Central memory CD4-positive, alpha-beta T cell (primary cell): ENCODE results near the gene SHCBP1L.

Experiments
- DNase-seq: peaks from one replicate; pipeline ENCODE4 v3.0.0; 2022
- total RNA-seq, 3 experiments: gene quantifications; one replicate each; lab custom pipeline; 2026; lab: John Stamatoyannopoulos, UW

SHCBP1L gene
- total RNA-seq = 0 reads per million in 3 experiments

DNA sequence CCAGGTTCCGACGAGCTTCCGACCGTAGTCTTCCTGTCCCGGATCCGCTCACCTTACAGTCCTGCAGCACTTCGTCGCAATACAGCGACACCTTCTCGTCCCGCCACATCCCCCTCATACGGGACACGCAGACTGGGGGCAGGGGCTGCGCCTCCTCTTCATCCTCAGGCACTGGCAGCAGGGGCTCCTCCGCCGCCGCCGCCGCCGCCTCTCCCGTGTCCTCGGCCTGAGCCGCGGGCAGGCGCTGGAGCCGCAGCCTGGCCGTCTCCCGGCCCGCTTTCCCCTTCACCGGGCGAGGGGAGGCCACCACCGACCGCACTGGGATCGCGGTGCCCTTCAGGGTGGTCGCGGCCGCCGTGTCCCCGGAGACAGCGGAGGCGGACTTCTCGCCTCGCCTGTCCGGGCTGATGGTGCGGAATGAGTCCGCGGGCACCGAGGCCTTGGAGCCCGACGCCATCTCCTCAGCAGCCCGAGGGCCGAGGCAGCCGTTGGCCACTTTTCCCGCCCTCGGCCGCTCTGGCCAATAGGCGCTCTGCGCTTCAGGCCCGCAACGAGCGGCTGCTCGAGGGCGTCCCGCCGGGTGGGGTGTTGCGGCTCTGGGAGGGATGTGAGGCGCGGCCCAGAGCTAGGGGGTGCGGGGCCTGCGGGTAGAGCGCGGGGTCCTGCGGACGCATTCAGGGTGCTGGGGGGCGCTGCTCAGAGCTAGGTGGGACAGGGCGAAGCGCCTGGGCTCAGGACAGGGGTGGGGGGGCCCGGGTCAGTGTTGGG is at the start of gene SHCBP1L:
TSS of gene SHCBP1L (minus strand) at position 490 of the 768 bp plus-strand sequence. CDS start at position 457, 33 bp downstream.
- no peak for DNase-seq

DNA sequence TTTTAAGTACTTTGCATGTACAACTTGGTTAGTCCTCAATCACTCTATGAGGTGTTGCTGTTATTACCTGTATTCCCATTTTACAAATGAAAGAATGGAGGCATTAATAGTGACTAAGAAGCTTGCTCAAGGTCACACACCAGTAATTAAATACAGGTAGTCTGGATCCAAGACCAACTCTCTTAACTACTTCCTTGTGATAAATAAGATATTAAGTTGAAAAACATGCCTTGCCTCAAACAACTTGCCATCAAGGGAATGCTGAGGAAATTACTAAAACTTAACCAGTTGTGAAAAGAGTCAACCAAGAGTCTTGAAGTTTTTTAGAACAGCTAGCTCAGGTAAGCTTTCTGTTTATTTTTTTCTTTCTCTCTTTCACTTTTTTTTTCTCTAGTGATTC is 49.3 kb upstream of the SHCBP1L start:
- DNase-seq = no peak

DNA sequence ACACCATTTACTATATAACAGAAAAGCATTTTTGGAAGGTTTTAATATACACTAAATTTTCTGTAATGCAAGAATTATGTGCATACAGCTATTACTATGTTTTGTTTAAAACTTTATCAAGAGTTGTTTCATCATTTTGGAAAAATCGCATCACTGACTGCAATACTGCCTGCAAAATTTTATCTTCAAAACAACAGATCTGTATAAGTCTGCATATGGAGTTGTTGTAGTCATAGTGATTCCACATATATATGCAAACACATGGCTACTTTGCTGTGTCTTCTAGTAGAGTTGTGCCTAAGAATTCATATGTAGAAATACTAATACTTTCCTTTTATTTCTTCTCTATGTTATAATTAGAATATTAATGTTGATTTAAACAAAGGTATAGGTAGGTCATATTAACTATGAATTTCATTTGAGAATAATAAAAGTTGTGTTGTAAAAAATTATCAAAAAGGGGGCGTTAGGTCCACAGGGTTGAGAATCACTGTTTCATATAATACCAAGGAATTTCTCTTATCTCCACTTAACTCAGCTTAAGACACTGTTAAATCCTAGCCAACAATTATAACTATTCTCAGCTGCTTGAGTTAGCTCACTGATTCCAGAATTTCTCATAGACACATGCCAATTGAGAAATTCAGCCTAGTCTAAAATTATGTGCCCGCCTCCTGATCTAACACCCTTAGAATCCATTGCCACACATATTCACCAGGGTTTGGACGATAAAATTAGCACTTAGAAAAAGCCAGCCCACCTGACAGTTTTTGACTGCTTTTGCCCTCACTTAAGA is 47.4 kb upstream of the SHCBP1L start:
- no peak for DNase-seq

DNA sequence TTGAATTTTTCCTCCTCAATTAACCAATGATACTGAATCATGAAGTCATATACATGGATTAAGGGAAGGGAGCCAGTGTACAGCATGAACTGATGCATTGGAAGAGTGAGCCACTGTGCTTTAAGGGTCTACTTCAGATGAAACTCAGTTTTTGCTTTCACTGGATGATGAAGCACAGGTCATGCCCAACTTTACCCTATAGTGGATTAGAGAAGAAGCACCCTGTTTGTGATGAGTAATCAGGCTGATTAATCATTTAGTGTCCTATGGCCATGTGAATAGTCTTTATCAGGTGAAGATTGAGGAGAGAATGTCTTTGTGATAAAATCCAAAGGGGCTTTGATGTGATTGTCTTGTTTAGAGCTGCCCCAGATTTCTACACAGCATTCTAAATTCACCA is 45.5 kb upstream of the SHCBP1L start:
- DNase-seq = no peak

DNA sequence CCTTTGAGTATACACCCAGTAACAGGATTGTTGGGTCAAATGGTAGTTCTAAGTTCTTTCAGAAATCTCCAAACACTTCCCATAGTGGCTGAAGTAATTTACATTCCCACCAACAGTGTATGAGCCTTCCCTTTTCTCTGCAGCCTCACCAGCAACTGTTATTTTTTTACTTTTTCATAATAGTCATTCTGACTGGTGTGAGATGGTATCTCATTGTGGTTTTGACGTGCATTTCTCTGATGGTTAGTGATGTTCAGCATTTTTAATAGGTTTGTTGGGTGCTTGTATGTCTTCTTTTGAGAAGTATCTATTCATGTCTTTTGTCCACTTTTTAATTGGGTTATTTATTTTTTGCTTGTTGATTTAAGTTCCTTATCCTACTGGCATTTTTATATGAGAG is 43.9 kb upstream of the SHCBP1L start:
- DNase-seq = no peak

DNA sequence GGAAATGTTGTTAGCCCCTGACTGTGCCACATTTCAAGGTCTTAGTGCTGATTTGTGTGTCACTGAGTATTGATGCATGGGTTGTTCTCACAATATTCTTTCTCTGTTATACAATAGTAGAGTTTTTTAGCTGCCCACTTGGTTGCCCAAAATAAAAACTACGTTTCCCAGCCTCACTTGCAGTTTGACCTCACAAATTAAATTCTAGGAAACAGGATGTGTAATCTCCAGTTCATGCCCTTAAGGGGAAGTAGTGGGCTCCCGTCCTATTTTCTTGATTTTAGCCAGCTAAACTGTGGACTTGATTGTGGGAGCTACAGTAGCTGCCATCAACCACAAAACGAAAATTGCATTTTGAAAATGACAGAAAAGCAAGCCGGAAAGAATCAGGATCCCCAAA is 42.9 kb upstream of the SHCBP1L start:
- no peak for DNase-seq

DNA sequence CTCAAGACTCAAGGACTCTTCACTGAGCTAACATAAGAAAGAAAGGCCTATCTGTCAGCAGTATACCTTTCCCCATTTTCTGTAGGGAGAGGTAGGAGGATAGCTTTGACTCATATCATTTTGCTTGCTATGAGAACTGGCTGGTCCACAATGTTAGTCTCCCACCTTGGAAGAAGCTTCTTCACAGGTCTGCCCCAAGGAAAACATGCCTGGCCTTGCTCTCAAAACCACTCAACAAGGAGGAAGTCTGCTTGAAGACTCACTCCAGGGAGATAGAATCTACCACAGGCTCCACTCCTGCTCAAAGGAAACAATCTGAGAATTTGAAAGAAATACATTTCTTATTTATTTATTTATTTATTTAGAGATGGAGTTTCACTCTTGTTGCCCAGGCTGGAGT is 40.8 kb upstream of the SHCBP1L start:
- no peak for DNase-seq

DNA sequence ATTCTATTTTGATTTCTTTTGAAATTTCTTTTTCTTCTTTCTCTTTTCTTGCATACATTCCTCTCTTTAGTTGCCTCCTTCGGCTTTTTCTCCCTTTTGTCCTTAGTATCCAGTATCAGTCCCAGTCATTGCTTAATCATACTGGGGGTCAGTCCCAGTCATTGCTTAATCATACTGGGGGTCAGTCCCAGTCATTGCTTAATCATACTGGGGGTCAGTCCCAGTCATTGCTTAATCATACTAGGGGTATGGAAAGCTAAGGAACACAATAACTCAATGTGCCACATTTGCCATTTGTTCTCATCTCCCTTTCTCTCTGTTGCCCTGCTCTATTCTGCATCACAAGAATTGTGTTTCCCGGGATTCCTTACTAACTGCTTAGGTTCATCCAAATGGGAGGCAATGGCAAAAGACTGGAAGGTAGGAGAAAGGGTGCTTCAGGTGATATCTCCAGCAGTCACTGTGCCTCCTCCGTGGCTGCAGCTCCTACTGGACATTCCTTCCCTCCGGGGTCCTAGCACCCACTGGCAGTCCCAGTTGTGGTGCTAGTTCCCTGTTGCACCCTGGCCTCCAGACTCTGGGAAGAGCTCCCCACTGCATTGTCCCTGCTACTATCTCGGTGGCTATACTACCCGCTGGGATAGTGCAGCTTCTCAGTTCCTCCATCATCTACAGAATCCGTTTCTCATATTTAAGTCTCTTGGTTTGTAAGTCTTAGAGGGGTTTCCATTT is 37.6 kb upstream of the SHCBP1L start:
- DNase-seq = no peak

DNA sequence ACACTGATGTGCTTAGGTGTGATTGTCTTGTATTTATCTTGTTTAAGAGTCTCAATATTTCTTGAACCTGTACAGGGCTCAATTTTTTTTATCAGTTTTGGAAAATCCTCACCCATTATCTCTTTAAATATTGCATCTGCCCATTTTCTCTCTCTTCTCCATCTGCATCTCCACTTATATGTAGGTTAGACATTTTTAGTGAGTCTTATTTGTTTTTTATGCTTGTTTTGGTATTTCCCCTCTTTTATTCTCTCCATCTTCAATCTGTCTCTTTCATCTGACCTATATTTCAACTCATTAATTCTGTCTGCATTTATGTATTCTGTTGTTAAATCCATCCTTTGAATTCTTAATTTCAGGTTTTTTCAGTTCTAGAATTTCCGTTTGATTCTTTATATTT is 32.9 kb upstream of the SHCBP1L start:
- no peak for DNase-seq

DNA sequence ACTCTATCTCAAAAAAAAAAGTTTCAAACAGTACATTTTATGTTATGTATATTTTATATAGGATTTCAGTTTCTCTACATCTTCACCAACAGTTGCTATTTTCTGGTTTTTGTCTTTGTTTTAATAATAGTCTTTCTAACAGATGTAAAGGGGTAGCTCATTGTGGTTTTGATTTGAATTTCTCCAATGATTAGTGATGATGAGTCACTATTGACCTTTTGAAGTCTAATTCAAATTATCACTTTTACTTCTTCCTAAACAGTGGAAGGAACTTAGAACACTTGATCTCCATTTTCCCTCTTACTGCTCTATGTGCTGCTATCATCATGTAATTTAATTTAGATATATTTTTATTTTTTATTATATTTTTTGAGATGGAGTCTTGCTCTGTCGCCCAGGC is 31.7 kb upstream of the SHCBP1L start:
- DNase-seq = no peak

DNA sequence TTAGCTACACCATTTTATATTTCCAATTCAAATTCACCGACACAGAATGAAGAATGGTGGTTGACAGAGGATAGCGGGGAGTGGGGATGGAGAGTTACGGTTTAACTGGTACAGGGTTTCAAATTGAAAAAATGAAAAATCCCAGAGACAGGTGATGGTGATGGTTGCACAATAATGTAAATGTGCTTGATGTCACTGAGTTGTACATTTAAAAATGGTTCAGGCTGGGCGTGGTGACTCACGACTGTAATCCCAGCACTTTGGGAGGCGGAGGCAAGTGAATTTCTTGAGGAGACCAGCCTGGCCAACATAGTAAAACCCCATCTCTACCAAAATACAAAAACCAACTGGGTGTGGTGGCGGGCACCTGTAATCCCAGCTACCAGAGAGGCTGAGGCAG is 31.2 kb upstream of the SHCBP1L start:
- DNase-seq = no peak

DNA sequence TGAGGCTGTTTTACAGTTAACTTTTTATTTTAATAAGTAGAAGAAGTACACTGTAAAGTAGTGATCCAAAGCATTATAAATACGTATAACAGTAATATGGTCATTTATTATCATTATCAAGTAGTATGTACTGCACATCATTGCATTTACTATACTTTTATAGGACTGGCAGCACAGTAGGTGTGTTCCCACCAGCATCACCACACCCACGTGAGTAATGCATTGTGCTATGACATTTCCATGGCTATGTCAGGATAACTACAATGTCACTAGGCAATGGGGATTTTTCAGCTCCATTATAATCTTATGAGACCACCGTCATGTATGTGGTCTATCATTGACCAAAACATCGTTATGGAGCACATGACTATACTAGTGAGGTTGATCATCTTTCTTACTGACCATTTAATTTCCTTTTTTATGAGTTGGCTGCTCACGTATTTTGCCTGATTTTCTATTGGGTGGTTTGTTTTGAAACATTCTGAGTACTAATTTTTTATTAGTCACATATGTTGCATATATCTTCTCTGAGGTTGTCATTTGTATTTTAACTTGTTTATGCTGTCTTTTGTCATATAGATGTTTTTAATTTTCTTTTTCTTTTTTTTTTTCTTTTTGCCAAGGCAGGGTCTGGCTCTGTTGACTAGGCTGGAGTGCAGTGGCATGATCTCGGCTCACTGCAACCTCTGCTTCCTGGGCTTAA is 25.3 kb upstream of the SHCBP1L start:
- DNase-seq = no peak

DNA sequence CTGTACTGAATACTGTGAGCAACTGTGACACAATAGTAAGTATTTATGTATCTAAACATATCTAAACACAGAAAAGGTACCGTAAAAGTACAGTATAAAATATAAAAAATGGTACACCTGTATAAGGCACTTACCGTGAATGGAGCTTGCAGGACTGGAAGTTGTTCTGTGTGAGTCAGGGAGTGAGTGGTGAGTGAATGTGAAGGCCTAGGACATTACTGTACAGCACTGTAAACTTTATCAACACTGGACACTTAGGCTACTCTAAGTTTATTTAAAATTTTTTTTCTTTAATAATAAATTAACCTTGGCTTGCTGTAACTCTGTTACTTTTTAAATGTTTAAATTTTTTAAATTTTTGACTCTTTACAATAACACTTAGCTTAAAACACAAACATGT is 24.5 kb upstream of the SHCBP1L start:
- no peak for DNase-seq

DNA sequence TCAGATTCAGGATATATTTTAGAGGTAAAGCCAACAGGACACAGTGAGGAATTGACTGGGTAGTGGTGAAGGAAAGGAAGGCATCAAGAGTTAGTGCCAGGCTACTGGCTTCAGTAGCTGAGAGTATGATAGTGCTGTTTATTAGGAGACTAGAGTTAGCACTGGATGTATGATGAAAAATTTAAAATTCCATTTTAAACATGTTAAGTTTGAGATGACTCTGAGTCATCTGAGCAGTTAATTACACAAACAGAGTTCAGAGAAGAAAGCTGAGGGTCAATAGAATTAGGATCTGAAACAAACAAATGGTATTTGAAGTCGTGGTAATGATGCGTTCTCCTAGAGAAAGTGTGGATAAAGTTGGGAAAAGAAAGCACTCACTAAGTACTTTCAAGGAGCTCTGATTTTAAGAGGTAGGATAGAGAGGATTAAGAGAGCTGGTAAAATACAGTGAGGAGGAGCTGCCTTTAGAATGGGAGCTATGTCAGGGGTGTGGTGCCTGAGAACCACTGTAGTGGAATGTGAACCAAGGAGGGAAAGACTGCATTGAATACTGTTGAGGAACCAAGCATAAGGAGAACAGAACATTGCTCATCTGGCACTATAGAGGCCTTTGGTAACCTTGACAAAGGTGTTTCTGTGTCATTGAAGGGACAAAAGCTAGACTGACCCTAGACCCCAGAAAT is 21.7 kb upstream of the SHCBP1L start:
- no peak for DNase-seq

DNA sequence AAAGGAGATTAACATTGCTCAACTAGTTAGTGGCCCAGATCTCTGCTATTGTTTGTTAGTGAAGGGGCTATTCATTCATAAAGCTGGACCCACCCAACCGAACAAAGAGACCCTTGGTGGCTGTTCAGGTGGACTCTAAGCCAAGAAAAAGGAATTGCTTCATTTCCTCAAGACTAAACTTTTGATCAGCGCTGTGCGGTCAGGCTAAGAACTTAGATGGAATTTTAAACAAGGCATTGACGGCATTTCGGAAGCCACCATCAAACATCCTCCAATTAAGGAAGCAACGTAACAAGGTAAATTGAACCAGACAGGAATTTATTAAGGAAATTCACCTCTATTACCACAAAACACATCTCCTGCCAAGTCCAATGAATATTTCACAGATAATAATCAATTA is 19.9 kb upstream of the SHCBP1L start:
- DNase-seq = no peak

DNA sequence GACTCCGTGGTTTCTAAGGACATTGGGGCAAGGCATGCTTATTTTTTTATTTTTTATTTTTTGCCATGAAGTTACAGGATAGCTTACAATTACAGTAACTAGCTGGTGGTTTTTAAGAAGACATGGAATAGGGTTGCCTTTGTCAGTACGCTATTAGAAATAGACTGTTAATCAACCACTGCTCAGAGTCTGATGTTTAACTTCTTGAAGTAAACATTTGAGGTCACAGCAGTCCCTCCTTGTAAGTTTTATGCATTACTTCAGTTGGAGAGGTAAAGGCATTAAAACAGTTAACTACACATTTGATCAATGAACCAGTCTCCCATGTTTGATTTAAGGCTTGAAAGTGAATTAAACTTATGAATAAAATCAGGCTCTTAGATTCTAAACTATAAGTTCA is 19.3 kb upstream of the SHCBP1L start:
- no peak for DNase-seq

DNA sequence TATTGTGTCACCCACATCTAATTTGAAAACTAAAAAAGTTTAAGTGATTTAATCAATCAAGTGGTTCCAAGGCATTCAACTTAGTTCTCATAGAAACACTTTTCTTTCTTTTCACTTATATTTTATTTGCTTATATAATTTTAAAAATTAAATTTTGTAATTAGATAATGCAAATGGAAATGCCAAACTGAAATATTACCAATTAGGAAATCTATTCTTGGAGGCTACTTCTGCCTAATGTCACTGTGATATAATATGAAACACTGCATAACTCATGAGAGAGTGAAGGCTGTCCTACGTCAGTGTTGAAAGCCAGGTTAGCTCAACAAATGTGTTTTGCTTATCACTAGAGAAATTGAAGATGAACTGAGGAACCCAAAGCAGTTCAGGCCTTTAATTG is 18.3 kb upstream of the SHCBP1L start:
- no peak for DNase-seq

DNA sequence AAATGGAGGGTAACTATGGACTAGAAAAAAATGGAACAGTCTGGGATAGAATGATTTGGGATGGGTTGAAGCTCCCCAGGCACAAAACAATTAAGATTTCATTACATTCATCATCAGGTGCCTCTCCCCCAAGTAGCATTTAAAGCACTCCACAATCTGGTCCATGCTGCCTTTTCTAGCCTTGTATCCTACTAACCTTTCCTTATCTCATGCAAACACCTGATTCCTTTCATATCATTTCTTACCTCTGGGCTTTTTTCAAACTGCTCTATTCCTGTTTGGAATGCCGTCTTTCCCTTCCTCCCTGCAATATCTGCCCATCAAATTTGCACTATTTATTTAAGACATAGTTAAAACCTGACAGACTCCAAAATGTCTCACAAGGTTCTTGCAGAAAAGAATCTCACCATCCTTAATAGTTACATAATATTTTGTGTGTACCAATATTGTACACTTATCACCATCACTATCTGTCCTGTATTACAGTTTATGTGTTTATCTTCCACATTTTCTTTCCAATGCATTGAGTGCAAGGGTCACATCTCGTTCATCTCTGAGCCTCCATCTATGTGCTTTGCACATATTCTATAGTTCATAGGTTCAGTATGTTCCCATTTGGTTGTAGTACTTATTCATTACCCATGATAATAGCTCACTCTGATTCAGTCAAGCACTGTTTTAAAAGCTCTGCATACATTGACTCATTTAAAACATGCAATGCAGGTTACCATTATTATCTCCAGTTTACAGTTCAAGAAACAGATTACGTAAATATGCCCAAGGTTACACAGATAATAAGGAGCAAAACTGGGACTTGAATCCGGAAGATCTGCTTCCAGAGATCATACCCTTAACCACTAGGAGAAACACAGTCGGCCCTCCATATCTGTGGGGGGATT is 16.1 kb upstream of the SHCBP1L start:
- no peak for DNase-seq

DNA sequence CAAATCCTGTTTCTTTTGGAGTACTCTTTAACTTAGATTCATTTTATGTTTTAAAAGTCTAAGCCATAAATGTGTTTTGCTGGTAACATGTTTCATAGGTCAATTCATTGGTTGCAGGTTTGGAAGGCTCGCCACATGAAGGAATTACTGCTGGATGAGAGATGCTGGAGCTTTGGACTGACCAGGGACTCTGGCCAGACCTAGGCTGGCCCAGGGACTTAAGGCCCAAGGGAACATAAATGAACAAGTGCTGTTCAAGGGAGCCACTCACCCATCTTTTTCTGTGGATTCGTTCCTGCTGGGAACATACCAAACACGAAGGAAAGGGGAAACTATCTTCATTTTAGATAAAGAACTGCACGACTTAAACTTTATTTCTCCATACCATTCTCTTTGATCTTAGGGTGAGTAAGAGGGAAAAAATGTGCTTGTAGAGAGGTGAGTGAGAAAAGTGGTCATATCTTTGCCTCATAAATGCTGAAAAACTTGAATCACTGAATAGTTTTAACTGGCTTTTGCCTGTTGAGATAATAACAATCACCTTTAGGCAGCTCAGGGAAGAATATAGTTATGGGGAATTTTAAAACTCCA is 15.3 kb upstream of the SHCBP1L start:
- DNase-seq = no peak

DNA sequence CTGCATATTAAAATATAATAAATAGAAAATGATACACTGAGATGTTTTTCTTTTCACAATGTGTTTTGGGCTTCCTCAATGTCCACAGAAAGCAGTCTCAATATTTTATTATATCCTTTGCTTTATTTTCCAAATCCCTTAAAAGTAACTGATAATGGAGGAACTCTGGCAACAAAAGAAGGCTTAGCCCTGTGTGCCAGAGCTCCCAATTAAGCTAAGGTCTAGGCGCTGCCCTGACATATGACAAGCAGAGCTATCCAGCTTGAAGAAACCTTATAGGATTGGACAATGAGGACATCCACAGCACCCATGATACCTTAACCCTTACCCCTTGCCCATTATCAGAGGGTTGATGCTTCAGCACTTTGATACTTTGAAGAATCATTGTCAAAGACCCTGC is 12.9 kb upstream of the SHCBP1L start:
- no peak for DNase-seq

DNA sequence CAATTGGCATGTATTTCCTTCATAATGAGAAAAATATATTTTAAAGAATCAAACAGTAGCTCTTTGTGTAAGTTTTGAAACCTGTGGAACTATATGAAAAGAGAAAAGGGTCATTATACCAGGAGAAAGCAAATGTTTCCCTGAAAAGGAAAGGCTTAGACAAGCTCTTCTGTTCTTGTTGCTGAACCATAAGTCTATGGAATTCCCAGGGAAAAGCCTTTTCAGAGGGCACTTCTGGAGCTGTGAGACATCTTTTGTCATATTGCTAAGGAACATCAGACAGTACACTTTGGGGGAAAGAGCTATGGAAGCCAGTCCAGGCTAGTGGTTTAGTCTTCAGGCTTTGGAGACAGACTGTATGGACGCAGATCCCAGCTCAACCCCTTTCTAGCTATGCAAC is 12.1 kb upstream of the SHCBP1L start:
- DNase-seq = no peak
